OCI-LY3 (cell line): ENCODE results near the gene ABL1.

ENCODE experiments used
- H2AFZ ChIP-seq: fragments of 200-600, 300-600 bp; shearing (Covaris generic); 2 replicates; pipeline ENCODE4 v1.6.0; 2014; ENCODE audit warnings: antibody characterized with exemption, low read depth, low read length
- H3K27ac ChIP-seq: fragments of 200-600, 300-600 bp; sonication (generic); 2 replicates; pipeline ENCODE4 v1.5.1; 2014; ENCODE audit warnings: mild to moderate bottlenecking, low read length, moderate library complexity, mixed read lengths
- H3K27me3 ChIP-seq: fragments of 200-600, 300-600 bp; sonication (generic); 2 replicates; pipeline ENCODE4 v1.6.1; 2014; ENCODE audit warnings: low read depth, low read length, mixed read lengths
- H3K36me3 ChIP-seq: fragments of 200-600, 300-600 bp; sonication (generic); replicated peaks from 2 replicates; pipeline ENCODE3; 2014; ENCODE audit warnings: low read depth, low read length, mixed read lengths
- H3K4me1 ChIP-seq: fragments of 300-600, 200-600 bp; sonication (generic); 2 replicates; pipeline ENCODE4 v1.6.1; 2014; ENCODE audit warnings: low read length, mixed read lengths
- H3K4me2 ChIP-seq: fragments of 200-600, 300-600 bp; sonication (generic); 2 replicates; pipeline ENCODE4 v1.6.1; 2014; ENCODE audit warnings: low read length, mixed read lengths
- H3K4me3 ChIP-seq: fragments of 300-600, 200-600 bp; sonication (generic); 2 replicates; pipeline ENCODE4 v1.5.1; 2014; ENCODE audit warnings: antibody characterized with exemption, mild to moderate bottlenecking, low read length, moderate library complexity
- H3K79me2 ChIP-seq: fragments of 300-600, 200-600 bp; shearing (Covaris generic); 2 replicates; pipeline ENCODE4 v1.6.1; 2014; ENCODE audit warnings: mild to moderate bottlenecking, low read length, mixed read lengths
- H3K9ac ChIP-seq: fragments of 300-600, 200-600 bp; shearing (Covaris generic); 2 replicates; pipeline ENCODE4 v1.6.0; 2014; ENCODE audit warnings: mild to moderate bottlenecking, low read length, moderate library complexity
- H3K9me3 ChIP-seq: fragments of 200-600, 300-600 bp; shearing (Covaris generic); 2 replicates; pipeline ENCODE4 v1.6.1; 2014; ENCODE audit warnings: low read length, mixed read lengths; ENCODE audit not compliant: insufficient read depth
- H4K20me1 ChIP-seq: fragments of 200-600, 300-600 bp; sonication (generic); 2 replicates; pipeline ENCODE4 v1.6.1; 2016; ENCODE audit warnings: low read length, mixed read lengths; ENCODE audit not compliant: insufficient read depth
- EZH2phosphoT487 ChIP-seq: fragments of 200-600 bp; shearing (Covaris generic); IDR thresholded peaks from 2 replicates; pipeline ENCODE4 v1.6.1; 2018; ENCODE audit warnings: antibody characterized with exemption, mixed run types, low read depth
- TF ChIP-seq, protein P1 (sequence below): fragments of 200-600, 300-600 bp; sonication (generic); IDR thresholded peaks from 2 replicates; pipeline ENCODE4 v1.5.1; 2014; ENCODE audit warnings: antibody characterized with exemption, low read length, low read depth

The ABL1 gene

DNA sequence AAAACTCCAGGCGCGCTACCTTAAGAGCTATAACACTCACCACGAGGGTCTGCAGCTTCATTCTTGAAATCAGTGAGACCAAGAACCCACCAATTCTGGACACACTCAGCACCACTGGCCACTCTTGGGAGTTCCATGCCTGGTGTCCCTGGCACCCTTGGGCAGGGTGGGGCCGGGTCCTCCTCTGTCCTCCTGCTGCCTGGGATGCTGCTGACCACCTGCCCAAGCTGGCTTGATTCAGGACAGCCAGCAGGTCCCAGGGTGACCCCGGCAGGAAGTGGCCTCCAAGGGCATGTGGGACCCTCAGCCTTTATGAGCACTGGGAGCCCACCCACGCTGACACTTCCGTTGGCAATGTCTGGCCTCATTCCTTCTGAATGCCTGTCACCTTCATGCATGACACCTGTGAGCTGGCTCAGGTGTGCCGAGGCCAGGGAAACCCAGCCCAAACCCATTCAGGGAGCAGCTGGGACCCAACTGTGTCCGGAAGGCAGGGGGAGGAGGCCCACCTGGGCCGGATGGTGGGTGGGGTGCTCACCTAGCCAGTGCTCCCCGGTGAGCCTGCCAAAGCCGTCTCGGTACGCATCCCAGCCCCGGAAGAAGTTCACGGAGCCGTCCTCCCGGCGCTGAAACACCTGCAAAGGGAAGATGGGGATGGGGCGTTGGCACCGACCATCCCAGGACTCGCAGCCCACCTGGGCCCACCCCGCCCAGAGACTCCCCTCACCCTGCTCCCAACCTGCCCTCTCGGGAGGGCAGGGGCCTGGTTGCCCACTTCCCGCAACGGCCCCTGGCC lies 76.4 kb downstream of the ABL1 start:
- TF ChIP-seq EZH2phosphoT487 = no peak
- TF ChIP-seq, protein P1, sequence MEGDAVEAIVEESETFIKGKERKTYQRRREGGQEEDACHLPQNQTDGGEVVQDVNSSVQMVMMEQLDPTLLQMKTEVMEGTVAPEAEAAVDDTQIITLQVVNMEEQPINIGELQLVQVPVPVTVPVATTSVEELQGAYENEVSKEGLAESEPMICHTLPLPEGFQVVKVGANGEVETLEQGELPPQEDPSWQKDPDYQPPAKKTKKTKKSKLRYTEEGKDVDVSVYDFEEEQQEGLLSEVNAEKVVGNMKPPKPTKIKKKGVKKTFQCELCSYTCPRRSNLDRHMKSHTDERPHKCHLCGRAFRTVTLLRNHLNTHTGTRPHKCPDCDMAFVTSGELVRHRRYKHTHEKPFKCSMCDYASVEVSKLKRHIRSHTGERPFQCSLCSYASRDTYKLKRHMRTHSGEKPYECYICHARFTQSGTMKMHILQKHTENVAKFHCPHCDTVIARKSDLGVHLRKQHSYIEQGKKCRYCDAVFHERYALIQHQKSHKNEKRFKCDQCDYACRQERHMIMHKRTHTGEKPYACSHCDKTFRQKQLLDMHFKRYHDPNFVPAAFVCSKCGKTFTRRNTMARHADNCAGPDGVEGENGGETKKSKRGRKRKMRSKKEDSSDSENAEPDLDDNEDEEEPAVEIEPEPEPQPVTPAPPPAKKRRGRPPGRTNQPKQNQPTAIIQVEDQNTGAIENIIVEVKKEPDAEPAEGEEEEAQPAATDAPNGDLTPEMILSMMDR = no peak
- Histone ChIP-seq H3K27me3 (peaks cover 8% of the 10 kb centered on the region; the same call in 1 of the 2 replicates), H4K20me1 (no peaks in the 10 kb centered on the region)

DNA sequence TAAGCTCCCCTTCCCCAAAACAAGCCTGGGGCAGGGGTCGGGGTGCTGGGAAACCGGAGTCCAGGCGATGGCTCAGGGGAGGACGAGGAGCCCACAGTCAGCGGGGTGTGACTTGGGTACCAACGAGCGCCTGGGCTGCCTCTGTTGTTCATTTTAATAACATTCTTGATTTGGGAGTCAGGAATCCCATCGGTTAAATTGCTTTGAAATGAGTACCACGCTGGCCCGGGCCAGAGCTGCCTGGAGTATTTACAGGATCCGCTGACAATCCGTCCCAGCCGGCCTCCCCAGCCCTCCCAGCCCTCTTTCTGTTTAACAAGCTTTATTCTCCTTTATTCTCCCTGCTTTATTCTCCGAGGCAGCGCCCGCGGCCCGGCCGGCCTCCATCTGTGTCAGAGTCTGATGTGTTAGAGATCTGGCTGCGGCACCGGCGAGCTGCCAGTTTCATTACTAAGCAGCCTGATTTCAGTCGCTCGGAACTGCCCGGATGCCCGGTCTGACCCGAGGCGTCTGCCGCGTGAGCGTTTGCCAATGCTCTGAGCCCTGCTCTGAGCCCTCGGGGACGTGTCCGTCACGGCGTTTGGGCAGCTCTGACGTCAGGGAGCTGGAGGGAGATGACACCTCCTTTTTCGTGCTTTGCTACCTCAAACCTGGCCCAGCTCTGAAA lies 78.0 kb downstream of the ABL1 start:
- Histone ChIP-seq H3K9me3 (no peaks in the 10 kb centered on the region), H3K79me2 (no peaks in the 10 kb centered on the region), H3K27me3 (peaks cover 9% of the 10 kb centered on the region; the same call in 1 of the 2 replicates), H4K20me1 (no peaks in the 10 kb centered on the region), H3K4me1 (no peaks in the 10 kb centered on the region), H3K4me3 (no peak overlapping the region), H3K9ac (no peak overlapping the region), H2AFZ (no peak overlapping the region), H3K27ac (no peak overlapping the region), H3K36me3 (no peaks in the 10 kb centered on the region), H3K4me2 (no peak overlapping the region)
- TF ChIP-seq EZH2phosphoT487 = no peak
- TF ChIP-seq, protein P1 = no peak

More for the DNA sequence above, 76.4 kb downstream of the ABL1 start:
- Histone ChIP-seq H3K4me3 (no peak overlapping the region), H3K27ac (no peak overlapping the region), H3K9ac (no peak overlapping the region), H3K36me3 (no peaks in the 10 kb centered on the region), H3K4me1 (no peaks in the 10 kb centered on the region), H3K9me3 (no peaks in the 10 kb centered on the region), H3K79me2 (no peaks in the 10 kb centered on the region), H2AFZ (no peak overlapping the region), H3K4me2 (no peak overlapping the region)

- H3K4me3 ChIP-seq = no peak overlapping the region
- TF ChIP-seq, protein P1 = no peak
- no peak for TF ChIP-seq EZH2phosphoT487
- H3K9me3 ChIP-seq = no peaks in the 10 kb centered on the region
- peaks cover 9% of the 10 kb centered on the region; the same call in 1 of the 2 replicates for H3K27me3 ChIP-seq
- no peaks in the 10 kb centered on the region for H3K4me1 ChIP-seq
- H3K36me3 ChIP-seq = no peaks in the 10 kb centered on the region
- H3K4me2 ChIP-seq = no peak overlapping the region
- no peak overlapping the region for H3K9ac ChIP-seq
- no peak overlapping the region for H2AFZ ChIP-seq
- no peaks in the 10 kb centered on the region for H3K79me2 ChIP-seq
- no peak overlapping the region for H3K27ac ChIP-seq
- H4K20me1 ChIP-seq = no peaks in the 10 kb centered on the region
Measured at GRCh38 chr9:130913599-130914416, 78.8 kb downstream of the ABL1 start.
